Measurements from ENCODE around the gene RAI2.
"Not testable (repeated sequence)": the region's sequence is repeated elsewhere in the genome, so short reads cannot be mapped to it uniquely, and the experiment has no call there.

Gene RAI2

DNA sequence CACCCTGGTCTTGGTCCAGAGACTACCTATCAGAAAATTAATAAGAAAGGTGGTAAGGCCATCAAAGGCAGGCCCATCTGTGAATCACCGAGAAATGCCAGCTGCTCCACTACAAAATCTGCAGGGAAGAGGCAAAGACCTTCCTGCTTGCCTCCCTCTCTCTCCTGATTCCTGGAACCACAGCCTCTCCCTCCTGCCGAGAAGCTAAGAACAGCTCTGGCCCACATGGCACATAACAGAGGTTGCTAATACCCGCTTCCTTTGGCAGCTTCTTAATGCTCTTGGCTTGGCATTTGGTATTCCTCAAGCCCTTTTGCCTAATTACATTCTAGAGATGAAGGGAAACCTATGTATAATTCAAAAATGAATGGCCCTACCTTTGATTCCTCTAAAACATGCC is 32.9 kb downstream of the RAI2 start:
- DNase-seq (ENCODE audit: low spot score): no peak

DNA sequence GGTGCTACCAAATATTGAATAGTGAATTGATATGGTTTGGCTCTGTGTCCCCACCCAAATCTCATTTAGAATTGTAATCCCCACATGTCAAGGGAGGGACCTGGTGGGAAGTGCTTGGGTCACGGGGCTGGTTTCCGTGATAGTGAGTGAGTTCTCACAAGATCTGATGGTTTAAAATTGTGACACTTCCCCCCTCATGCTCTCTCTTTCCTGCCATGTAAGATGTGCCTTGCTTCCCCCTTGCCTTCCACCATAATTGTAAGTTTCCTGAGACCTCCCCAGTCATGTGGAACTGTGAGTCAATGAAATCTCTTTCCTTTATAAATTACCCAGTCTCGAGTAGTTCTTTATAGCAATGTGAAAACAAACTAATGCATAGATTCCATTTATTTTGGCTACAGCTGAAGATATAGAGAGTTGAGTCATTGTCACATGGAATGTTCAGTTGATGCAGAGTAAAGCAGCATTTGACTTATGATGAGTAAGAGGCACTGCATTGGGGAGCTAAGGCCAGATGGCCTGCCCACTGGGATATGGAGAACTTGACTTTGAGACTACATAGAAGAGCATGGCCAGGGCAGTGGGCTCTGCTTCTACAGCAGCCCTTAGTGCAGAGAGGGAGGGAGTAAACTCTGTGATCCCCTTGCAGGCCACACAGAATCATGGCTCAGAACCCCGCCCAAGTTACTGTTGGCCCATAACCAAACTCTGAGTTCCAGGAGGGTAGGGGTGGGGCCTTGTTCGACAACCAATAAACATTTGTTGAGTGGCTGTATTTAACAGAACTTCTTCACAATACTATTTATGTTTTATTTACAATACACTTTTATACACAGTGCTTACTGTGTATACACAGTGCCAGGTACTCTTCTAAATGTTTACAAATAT is 34.2 kb downstream of the RAI2 start:
- no peak for DNase-seq (ENCODE audit: low spot score)

DNA sequence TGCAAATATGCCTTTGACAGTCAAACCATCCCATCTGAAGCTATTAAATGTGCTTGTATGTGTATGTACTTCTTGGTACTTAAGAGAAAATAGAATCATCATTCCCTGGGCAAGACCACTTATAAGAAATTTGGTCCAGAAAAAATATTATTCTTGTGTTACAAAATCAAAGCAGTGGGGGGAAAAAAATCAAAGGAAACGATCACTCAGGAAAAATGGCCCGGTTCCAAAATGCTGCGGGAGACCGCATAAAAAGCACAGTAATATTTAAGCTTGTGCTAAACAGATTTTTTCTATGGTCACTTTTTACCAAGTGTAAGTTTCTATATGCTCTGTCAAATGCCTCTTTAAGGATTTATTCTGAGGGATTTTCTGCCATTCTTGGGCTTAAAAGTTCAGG is 36.1 kb downstream of the RAI2 start:
- DNase-seq (ENCODE audit: low spot score): no peak

DNA sequence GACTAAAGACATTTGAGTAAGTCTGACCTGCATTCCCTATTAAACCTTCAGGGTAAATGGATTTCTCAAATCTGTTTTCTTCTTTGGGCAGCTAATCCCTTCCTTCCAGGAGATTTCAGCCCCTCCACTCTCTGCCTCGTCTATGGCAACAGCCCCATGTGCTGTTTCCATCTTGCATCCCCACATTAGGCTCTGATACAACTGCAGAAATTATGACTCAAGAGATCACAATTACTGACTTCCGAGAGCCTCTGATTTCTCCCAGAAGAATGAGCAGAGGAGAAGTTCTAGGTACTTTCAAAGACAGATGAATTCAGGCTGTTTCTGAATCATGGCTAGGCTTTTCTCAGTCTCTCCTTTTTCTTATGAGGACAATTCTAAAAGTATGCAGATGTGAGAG is 38.7 kb downstream of the RAI2 start:
- DNase-seq (ENCODE audit: low spot score): no peak

DNA sequence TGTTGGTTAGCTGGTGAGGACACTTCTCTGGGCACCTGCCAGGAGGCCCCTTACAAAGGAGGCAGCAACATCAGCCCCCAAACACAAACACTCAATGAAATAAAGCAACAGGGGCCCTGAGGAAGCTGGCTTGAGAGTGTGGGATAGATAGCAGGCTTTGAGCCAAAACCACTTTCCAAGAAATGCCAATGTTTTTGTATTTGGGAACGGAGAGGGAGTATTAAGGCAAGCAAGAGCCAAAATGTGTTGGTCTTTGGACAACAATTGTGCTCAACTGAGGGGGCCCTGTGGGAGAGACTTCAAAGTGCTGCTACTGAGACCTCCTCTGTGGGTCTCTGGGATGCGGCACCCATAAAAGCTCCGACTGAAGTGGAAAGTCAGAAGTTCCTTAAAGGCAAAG is 41.0 kb downstream of the RAI2 start:
- no peak for DNase-seq (ENCODE audit: low spot score)

DNA sequence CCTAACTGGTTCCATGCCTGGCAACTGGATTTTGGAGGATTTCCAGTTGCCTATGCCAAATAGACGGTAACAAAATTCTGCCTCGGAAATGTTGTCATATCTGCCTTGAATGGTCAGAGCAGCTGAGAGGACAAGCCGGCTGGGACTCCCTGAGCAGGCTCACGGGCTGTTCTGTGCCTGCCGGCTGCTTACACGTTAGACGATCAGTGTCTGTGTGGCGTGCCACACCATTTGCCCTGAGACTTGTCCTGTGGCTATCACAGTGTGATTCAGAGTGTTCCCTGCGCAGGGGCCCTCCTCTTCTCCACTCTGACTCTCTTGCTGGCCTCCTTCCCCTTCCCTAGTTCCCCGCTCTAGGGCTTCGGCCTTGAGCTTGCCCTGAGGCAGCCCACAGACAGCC is 42.4 kb downstream of the RAI2 start:
- no peak for DNase-seq (ENCODE audit: low spot score)

DNA sequence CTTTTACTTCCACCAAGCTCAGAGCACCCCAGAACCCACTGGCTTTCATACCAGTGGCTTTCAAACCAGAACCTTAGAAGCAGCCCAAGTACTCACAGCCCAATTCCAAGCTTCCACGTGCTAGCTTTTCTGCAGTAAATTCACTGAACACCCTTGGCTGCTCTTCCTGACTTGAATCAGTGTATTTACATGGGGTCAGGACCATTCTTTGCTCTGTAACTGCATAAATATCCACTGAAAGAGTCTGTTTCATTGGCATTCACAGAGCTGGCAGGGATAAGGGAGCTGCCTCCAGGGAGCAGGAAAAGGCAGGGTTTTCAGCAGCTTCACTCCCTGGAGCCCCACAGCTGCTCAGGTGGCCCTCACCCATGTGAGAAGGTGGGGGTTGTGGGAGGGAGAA is 43.8 kb downstream of the RAI2 start:
- no peak for DNase-seq (ENCODE audit: low spot score)

DNA sequence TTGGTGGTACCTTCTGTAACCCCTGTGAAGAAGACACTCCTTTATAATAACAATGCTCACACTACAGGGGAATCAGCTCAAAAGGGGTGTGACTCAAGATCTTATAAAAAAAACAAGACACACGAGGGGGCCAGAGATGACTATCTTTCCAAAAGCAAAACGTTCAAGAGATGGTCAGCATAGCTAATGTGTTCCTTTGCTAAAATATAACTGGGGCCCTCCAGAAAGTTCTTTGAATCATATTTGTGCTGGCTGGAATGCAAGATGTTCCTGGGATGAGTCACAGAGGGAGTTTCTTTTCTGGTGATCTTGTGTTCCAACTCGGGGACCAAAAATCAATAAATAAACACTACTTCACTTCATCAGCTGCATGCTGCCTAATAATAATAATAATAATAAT is 46.5 kb downstream of the RAI2 start:
- no peak for DNase-seq (ENCODE audit: low spot score)

DNA sequence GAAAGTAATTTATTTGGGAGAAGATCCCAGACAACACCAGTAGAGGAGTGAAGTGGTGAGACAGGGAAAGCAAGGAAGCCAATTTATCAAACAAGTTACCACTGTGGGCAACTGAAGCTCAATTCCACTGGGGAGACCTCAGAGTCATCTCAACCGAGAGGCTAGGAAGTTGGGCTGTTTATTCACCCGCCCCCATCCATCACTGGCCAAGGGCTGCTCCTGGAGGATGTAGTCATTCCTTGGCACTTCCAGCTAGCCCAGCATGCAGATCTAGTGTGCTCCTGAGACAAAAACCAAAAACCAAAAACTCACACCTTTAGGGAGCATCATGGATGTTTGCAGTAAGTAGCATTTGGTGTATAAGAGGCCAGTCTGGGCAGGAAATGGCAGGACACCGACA is 47.0 kb downstream of the RAI2 start:
- DNase-seq (ENCODE audit: low spot score): no peak

DNA sequence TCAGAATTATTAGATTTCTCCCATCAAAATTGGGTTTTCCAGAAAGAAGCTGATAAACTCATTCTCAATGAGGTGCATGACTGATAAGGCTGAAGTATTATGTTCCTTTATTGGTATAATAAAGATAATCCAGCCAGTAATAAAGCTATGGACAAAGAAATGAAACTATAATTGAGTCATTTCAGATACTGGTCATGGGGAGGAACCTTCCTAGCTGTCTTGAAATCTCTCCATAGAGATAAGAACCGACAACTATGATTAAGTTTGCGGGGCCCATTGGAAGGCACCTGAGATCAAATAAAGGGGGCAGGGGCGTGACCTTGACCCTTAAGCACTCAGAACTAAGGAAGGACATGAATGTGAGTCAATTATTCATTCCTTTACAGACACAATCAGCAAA is 47.8 kb downstream of the RAI2 start:
- no peak for DNase-seq (ENCODE audit: low spot score)

DNA sequence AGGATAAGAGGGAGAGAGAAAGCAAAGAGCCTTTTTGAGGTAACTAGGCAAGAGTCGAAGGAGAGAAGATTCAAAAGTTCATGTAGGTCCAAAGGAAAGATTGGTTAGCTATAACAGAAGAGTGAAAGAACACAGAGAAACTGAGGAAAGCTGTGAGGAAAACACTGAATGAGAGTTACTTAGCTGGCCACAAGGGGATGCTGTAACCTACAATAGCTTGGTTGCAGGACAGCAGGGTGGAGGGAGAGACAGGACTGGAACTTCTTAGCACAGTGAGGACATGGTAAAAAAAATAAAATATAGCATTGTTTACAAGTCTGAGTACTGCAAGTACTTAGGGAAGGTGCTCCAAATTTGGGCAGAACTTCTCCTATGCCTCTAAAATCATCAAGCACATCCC is 48.3 kb downstream of the RAI2 start:
- DNase-seq (ENCODE audit: low spot score): peak; percentile 31

DNA sequence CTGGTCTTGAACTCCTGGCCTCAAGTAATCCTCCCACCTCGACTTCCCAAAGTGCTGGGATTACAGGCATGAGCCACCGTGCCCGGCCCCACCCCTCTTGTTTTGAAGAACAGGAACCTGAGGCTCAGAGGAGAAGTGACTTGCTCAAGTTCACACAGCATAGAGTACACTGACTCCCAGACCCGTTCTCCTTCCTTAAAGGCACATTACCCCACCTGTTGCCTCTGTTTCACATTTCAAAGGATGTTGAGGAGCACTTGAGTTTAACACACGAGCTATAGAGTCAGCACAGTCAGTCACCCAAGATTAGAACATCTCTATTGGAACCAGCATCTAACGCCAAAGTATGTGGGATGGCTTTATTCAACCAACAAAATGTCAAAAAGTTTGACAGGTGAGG is 51.1 kb downstream of the RAI2 start:
- DNase-seq (ENCODE audit: low spot score): no peak

DNA sequence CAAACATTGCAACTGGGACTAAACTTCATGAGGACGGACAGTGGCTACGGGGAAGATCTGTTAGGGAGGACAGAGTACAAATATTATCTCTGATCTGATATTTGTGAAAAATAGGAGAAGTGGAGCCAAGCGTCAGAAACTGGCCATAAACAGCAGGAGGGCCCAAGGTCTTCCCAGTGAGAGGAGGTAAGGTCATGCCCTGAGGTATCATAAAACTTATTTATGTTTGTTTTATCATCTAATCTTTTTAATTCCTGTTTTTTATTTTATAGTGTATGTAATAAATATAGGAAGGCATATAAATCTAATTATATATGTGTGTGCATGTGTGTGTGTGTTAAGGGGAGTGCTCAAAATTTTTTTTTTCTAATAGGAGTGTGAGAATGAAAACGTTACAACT is 51.8 kb downstream of the RAI2 start:
- no peak for DNase-seq (ENCODE audit: low spot score)

DNA sequence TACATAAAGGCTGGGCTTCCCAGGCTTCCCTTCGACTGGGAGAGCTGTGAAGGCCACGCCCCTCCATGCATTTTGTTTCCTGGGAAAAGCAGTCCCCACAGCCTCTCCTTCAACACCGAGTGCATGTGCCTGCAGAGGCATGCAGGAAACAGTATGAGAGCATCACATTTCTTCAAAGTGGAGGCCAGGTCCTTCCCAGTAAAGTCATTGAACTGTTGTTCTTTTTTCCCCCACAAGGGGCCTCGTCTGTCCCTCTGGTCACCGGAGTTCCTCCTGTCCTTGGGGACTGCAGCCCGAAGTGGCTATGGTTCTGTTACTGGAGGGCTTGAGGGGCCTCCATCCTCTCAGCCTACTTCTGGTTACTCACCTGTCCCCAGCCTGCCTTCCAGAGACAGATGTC is 56.0 kb downstream of the RAI2 start:
- no peak for DNase-seq (ENCODE audit: low spot score)

DNA sequence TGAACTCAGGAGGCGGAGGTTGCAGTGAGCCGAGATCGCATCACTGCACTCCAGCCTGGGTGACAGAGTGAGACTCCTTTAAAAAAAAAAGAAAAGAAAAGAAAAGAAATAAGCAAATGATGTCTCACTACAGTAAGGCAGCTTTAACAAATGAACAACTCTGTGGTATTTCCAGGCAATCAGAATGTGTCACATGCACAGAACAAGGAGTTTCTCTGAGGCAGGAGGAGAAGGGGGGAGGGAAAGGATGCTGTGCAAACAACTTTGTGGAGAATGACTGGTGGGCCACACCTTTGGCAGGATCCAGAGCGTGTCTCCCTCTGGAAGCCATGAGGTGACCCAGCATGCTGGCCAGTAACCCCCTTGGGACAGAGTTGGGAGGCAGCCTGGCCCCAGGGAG is 57.6 kb downstream of the RAI2 start:
- no peak for DNase-seq (ENCODE audit: low spot score)

DNA sequence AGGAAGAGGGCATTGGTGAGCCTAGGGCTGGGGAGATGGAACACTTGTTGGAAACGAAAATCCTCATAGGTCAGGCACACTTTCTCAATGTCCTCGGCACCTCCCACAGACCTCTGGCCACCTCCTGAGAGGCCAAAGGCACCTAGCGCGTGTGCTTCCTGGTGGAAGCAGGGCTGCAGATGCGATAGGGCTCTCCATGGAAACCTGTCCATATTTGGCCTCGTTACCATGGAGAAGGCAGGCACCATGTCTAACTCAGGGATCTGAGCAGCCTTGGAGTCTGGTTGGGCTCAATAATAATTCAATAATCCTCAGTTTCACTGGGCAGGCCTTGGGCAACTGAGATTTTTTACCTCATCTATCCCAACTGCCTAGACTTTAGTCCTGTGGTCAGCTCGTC is 58.3 kb downstream of the RAI2 start:
- DNase-seq (ENCODE audit: low spot score): no peak

DNA sequence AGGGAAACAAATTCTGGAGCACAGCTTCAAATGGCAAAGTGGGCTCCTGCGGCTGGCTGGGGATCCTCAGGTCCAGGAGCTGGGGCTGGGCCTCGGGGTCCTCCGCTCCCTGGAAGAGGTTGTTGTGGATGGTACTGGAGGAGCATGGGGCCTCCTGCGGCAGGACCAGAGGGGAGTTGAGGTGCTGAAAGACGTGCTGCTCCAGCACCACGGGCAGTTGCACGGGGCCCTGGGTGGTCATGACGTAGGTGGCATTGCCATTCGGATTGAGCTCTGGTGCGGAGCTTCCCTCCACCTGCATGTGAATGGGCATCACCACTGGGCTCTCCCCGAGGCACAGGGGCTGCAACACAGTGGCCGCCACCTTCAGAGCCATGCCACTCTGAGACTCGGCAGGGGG is 59.7 kb downstream of the RAI2 start:
- DNase-seq (ENCODE audit: low spot score): no peak

DNA sequence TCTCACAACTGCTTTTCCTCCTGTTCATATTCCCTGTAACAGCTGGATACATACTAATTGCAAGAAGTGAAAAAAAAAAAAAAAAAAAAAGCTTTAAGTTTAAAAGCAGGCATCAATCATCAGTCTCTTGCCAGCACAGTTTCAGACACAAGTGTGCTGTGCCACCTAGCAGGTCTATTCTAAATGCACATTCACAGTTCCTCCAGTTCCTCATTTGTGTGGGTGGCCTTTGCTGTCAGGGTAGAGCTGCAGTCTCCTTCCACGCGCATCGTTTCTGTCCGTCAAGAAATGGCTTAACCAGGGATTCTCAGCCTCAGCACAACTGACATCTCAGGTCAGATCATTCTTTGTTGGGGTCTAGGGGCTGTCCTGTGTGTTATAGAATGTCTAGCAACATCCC is 62.2 kb downstream of the RAI2 start:
- DNase-seq (ENCODE audit: low spot score): no peak

DNA sequence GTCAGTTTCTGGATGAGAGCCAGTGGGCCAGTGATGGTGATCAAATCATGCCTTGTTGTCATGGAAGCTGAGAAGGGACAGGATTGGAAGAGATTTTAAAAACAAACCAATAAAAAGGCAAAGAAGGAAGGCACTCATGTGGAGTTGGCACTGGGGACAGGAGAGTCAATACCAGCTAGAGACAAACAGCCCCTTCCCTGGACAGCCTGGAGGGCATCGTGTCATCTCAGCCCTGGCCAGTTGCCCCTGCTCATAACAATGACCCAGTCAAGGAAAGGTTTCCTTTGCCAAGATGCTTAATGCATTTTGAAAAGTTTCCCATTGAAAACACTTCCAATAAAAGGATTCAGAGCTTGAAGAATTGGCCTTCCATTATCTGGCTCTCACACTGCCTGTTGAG is 68.3 kb downstream of the RAI2 start:
- no peak for DNase-seq (ENCODE audit: low spot score)

DNA sequence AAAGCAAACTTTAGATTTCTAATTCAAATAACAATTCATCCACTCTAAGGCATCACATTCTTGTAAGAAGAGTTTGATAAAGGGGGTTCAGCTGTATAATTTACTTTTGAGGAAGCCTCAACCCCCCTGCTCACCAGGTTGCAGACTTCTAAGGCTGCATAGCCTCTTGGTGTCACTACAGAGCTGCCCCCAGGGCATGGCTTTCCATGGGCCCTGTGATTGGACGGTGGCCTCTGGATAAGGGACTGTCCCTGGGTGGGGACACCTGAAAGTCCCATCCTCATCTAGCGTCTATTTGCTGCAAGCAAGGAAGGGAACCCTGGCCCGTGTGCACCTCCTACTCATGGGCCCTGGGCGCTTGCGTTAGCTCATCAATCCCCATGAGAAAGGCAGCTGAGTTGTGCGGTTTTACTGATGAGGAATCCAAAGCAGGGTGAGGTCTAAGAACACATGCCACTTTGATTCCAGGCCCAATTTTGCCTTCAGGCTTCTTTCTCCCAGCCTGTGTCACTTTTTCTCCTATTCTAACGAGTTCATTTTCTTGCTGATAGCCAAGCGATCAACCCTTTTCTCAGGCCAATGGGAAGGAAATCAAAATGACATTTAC is 72.0 kb downstream of the RAI2 start:
- no peak for DNase-seq (ENCODE audit: low spot score)

DNA sequence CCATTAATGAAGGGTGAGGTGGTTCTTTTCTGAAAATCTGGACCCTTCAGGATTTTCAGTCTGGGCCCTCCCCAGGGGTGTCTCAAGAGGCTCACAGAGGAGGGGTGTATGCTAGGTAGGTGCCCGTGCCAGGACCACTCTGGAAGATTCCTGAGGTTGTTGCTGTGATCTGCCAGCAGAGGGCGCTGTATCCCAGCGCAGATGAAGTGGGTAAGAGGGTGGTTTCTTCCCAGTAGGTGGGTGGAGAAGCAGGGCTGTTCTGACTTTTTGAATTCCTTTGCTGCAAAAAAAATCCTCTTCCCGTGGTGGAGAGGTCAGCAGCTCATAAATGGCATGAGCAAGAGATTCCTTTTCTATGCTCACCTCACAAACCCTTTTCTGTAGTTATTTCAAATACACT is 72.7 kb downstream of the RAI2 start:
- peak; percentile 77 for DNase-seq (ENCODE audit: low spot score)

DNA sequence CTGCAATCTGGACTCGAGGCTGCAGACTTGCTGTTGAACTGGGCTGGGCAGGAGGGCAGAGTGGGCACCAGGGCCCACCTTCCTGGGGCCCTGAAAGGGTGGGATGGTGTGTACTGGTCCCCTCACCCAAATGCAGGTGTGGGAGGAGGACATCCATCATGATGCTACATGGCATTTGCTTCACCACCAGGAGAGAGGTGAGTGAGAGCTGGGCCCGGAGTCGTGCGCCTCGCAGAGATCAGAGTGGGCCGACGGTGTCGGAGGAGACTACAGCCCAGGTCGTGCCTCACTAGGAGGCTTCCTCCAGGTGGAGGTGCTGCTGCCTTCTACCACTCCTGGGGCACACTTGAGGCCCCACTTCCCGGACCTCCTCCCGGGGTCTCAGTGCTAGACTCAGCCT is 73.5 kb downstream of the RAI2 start:
- DNase-seq (ENCODE audit: low spot score): no peak

DNA sequence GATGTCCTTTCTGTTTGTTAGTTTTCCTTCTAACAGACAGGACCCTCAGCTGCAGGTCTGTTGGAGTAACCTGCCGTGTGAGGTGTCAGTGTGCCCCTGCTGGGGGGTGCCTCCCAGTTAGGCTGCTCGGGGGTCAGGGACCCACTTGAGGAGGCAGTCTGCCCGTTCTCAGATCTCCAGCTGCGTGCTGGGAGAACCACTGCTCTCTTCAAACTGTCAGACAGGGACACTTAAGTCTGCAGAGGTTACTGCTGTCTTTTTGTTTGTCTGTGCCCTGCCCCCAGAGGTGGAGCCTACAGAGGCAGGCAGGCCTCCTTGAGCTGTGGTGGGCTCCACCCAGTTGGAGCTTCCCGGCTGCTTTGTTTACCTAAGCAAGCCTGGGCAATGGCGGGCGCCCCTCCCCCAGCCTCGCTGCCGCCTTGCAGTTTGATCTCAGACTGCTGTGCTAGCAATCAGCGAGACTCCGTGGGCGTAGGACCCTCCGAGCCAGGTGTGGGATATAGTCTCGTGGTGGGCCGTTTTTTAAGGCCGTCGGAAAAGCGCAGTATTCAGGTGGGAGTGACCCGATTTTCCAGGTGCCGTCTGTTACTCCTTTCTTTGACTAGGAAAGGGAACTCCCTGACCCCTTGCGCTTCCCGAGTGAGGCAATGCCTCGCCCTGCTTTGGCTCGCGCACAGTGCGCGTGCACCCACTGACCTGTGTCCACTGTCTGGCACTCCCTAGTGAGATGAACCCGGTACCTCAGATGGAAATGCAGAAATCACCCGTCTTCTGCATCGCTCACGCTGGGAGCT is 74.3 kb downstream of the RAI2 start:
- DNase-seq (ENCODE audit: low spot score): not testable (repeated sequence)
